SK-N-SH treated with all-trans-retinoic acid at 6 μM for 48 hours (cell line): ENCODE data around the gene SPTY2D1.

Experiments used
- ARNTL ChIP-seq: fragments of 450-650 bp; formaldehyde crosslinking; IDR thresholded peaks from 2 replicates; pipeline ENCODE4 v1.5.0; 2020; ENCODE audit warnings: low read depth, mild to moderate bottlenecking, moderate library complexity, borderline replicate concordance
- BACH2 ChIP-seq: fragments of 250-450 bp; sonication (Bioruptor Pico); IDR thresholded peaks from 2 replicates; pipeline ENCODE4 v1.9.0; 2021; ENCODE audit warnings: mild to moderate bottlenecking, borderline replicate concordance
- CREB5 ChIP-seq: fragments of 250-450 bp; sonication (Bioruptor Pico); IDR thresholded peaks from 2 replicates; pipeline ENCODE4 v1.5.1; 2020; ENCODE audit warnings: low read depth, mild to moderate bottlenecking, moderate library complexity
- CSRNP3 ChIP-seq: fragments of 250-450 bp; sonication (Bioruptor Pico); IDR thresholded peaks from 2 replicates; pipeline ENCODE4 v1.5.1; 2021; ENCODE audit warnings: mild to moderate bottlenecking, moderate library complexity
- ESRRG ChIP-seq: fragments of 250-450 bp; sonication (Bioruptor Pico); IDR thresholded peaks from 2 replicates; pipeline ENCODE4 v1.6.1; 2021; ENCODE audit warnings: mild to moderate bottlenecking
- PATZ1 ChIP-seq: fragments of 250-450 bp; sonication (Bioruptor Pico); IDR thresholded peaks from 2 replicates; pipeline ENCODE4 v1.8.0; 2020; ENCODE audit warnings: mild to moderate bottlenecking, moderate library complexity, borderline replicate concordance
- PPARA ChIP-seq: fragments of 250-450 bp; sonication (Bioruptor Pico); IDR thresholded peaks from 2 replicates; pipeline ENCODE4 v1.5.0; 2020; ENCODE audit warnings: mild to moderate bottlenecking, borderline replicate concordance
- RARB ChIP-seq: fragments of 250-450 bp; sonication (Bioruptor Pico); IDR thresholded peaks from 2 replicates; pipeline ENCODE4 v1.8.0; 2021; ENCODE audit warnings: mild to moderate bottlenecking, moderate library complexity
- TCF4 ChIP-seq: fragments of 250-450 bp; sonication (Bioruptor Pico); IDR thresholded peaks from 2 replicates; pipeline ENCODE4 v1.8.0; 2021; ENCODE audit warnings: mild to moderate bottlenecking, moderate library complexity, borderline replicate concordance
- TOX ChIP-seq: fragments of 250-450 bp; sonication (Bioruptor Pico); IDR thresholded peaks from 2 replicates; pipeline ENCODE4 v1.8.0; 2021; ENCODE audit warnings: mild to moderate bottlenecking, moderate library complexity, borderline replicate concordance
- ZC3H10 ChIP-seq: fragments of 250-450 bp; sonication (Bioruptor Pico); IDR thresholded peaks from 2 replicates; pipeline ENCODE4 v1.5.1; 2021; ENCODE audit warnings: mild to moderate bottlenecking, moderate library complexity
- ZFP3 ChIP-seq: fragments of 250-450 bp; sonication (Bioruptor Pico); IDR thresholded peaks from 2 replicates; pipeline ENCODE4 v1.5.0; 2020; ENCODE audit warnings: mild to moderate bottlenecking, moderate library complexity
- ZFP30 ChIP-seq: fragments of 450-650 bp; formaldehyde crosslinking; IDR thresholded peaks from 2 replicates; pipeline ENCODE4 v1.5.0; 2022; ENCODE audit warnings: mild to moderate bottlenecking, moderate library complexity
- ZNF8 ChIP-seq: fragments of 450-650 bp; formaldehyde crosslinking; IDR thresholded peaks from 2 replicates; pipeline ENCODE4 v1.5.0; 2020; ENCODE audit warnings: mild to moderate bottlenecking, moderate library complexity

GRCh38 chr11:18567081-18567480 lies 67.1 kb downstream of the SPTY2D1 start:
- no peak for TF ChIP-seq PATZ1 (CRISPR knock-in tag)
- TF ChIP-seq ZFP3 = no peak
- TF ChIP-seq ZNF8 (CRISPR knock-in tag) = no peak
- TF ChIP-seq TCF4 (CRISPR knock-in tag) = no peak
- TF ChIP-seq ESRRG = no peak
- TF ChIP-seq CSRNP3 = no peak
- no peak for TF ChIP-seq ZFP30
- no peak for TF ChIP-seq ARNTL (CRISPR knock-in tag)
- no peak for TF ChIP-seq RARB (CRISPR knock-in tag)
- TF ChIP-seq TOX (CRISPR knock-in tag) = no peak
- no peak for TF ChIP-seq CREB5
- no peak for TF ChIP-seq BACH2 (CRISPR knock-in tag)
- TF ChIP-seq ZC3H10 = no peak
- no peak for TF ChIP-seq PPARA (CRISPR knock-in tag)
